22Rv1 (cell line): Measurements from ENCODE around the gene ANXA6.

Experiments used
- ZFX ChIP-seq: fragments of 450-650 bp; IDR thresholded peaks from 2 replicates; pipeline ENCODE4 v1.6.1; 2017; ENCODE audit warnings: antibody characterized with exemption, borderline replicate concordance
- TF ChIP-seq, protein P1 (sequence below): fragments of 450-650 bp; IDR thresholded peaks from 2 replicates; pipeline ENCODE4 v1.5.1; 2017; ENCODE audit warnings: mild to moderate bottlenecking

DNA sequence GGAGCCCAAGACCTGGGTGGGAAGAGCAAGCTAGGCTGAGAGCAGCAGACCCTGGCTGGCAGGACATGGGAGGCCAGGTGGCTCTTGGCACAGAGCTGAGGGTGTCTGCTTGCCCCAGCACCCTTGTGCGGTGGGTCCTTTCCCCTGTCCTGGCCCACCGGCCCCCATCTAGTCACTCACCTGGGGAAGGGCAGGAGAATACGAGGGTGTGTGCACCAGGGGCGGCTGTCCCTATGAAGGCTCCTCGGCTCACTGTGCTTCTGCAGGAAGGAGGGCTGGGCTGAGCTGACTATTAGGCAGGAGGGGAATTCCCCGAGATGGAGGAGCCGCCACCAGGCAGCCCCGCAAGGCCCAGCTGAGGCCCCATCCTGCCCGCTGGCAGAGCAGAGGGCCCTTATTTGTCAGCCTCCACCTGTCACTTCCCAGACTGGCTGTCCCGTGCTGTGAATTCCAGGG lies 70.6 kb downstream of the ANXA6 start:
- TF ChIP-seq, protein P1, sequence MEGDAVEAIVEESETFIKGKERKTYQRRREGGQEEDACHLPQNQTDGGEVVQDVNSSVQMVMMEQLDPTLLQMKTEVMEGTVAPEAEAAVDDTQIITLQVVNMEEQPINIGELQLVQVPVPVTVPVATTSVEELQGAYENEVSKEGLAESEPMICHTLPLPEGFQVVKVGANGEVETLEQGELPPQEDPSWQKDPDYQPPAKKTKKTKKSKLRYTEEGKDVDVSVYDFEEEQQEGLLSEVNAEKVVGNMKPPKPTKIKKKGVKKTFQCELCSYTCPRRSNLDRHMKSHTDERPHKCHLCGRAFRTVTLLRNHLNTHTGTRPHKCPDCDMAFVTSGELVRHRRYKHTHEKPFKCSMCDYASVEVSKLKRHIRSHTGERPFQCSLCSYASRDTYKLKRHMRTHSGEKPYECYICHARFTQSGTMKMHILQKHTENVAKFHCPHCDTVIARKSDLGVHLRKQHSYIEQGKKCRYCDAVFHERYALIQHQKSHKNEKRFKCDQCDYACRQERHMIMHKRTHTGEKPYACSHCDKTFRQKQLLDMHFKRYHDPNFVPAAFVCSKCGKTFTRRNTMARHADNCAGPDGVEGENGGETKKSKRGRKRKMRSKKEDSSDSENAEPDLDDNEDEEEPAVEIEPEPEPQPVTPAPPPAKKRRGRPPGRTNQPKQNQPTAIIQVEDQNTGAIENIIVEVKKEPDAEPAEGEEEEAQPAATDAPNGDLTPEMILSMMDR, result no peak
- TF ChIP-seq ZFX, result no peak
